Fibroblast of lung (primary cell): ENCODE results near the gene RNU1-2.
"Not testable (repeated sequence)": the region's sequence is repeated elsewhere in the genome, so short reads cannot be mapped to it uniquely, and the experiment has no call there.

Experiments used
- CTCF ChIP-seq, 2 donors: IDR thresholded peaks in 1 of 2; conservative IDR thresholded peaks in 1 of 2; 1 replicate in 1 of 2; 2 replicates in 1 of 2; pipeline ENCODE4 v1.5.1; 2011 to 2012; ENCODE audit warnings: low read length in 2 of 2, control low read depth in 1 of 2, inconsistent platforms in 1 of 2, low read depth in 1 of 2, mild to moderate bottlenecking in 1 of 2
- EZH2 ChIP-seq: IDR thresholded peaks from 2 replicates; pipeline ENCODE4 v1.5.1; 2012; ENCODE audit warnings: low read length, control low read depth, mild to moderate bottlenecking; ENCODE audit errors: missing control alignments

- TF ChIP-seq CTCF (conservative IDR thresholded peaks at IDR 0.05 in 1 of 2, IDR thresholded peaks at IDR 0.05 in 1 of 2; ENCODE audit: low read depth in 1 of 2, low read length in 2 of 2); EZH2: not testable (repeated sequence)
Observed at GRCh38 chr1:16929146-16930041, 33.6 kb downstream of the RNU1-2 start.
